ENCODE data around the gene CD81. TPM values are rescaled to one million over a fixed set of nuclear protein-coding genes. Genes with fewer than 3 reads are reported as not detected.

CD81 gene
- total RNA-seq, 4 donors from 2014 or later = 54.5 to 87.0 (median 66.8) TPM

- no peaks in the 10 kb centered on the region for H3K36me3 ChIP-seq
- H3K4me1 ChIP-seq = no peaks in the 10 kb centered on the region
- H3K27me3 ChIP-seq = no peaks in the 10 kb centered on the region
- ATAC-seq = no peak
- no peak overlapping the region for H3K4me3 ChIP-seq
- DNase-seq = no peak
- in situ Hi-C loops (cut with MboI; ENCODE audit: low sequenced_read_pairs in 4 of 4) (no loop called here), intact Hi-C loops (cut with DNase I; ENCODE audit: low total_unique reads) (no loop called here)
- H3K9me3 ChIP-seq = no peaks in the 10 kb centered on the region
- TF ChIP-seq POLR2A (IDR thresholded peaks at IDR 0.05) = no peak
- TF ChIP-seq, protein P1, sequence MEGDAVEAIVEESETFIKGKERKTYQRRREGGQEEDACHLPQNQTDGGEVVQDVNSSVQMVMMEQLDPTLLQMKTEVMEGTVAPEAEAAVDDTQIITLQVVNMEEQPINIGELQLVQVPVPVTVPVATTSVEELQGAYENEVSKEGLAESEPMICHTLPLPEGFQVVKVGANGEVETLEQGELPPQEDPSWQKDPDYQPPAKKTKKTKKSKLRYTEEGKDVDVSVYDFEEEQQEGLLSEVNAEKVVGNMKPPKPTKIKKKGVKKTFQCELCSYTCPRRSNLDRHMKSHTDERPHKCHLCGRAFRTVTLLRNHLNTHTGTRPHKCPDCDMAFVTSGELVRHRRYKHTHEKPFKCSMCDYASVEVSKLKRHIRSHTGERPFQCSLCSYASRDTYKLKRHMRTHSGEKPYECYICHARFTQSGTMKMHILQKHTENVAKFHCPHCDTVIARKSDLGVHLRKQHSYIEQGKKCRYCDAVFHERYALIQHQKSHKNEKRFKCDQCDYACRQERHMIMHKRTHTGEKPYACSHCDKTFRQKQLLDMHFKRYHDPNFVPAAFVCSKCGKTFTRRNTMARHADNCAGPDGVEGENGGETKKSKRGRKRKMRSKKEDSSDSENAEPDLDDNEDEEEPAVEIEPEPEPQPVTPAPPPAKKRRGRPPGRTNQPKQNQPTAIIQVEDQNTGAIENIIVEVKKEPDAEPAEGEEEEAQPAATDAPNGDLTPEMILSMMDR (IDR thresholded peaks at IDR 0.05 in 4 of 5, conservative IDR thresholded peaks at IDR 0.05 in 1 of 5) = no peak
- no peak overlapping the region for H3K27ac ChIP-seq
These were observed 29.7 kb upstream of the CD81 start for GRCh38 chr11:2347308-2347830.

- H3K27me3 ChIP-seq = no peaks in the 10 kb centered on the region
- H3K36me3 ChIP-seq = no peaks in the 10 kb centered on the region
- in situ Hi-C loops (cut with MboI; ENCODE audit: low sequenced_read_pairs in 4 of 4) = no loop called here
- H3K4me3 ChIP-seq = no peak overlapping the region
- no peaks in the 10 kb centered on the region for H3K4me1 ChIP-seq
- H3K27ac ChIP-seq = no peak overlapping the region
- no peak for DNase-seq
- intact Hi-C loops (cut with DNase I; ENCODE audit: low total_unique reads) = no loop called here
- no peak for TF ChIP-seq POLR2A (IDR thresholded peaks at IDR 0.05)
- TF ChIP-seq, protein P1 (IDR thresholded peaks at IDR 0.05 in 4 of 5, conservative IDR thresholded peaks at IDR 0.05 in 1 of 5) = no peak
- no peaks in the 10 kb centered on the region for H3K9me3 ChIP-seq
- no peak for ATAC-seq
These were observed 28.1 kb upstream of the CD81 start for GRCh38 chr11:2348986-2349385.

DNA sequence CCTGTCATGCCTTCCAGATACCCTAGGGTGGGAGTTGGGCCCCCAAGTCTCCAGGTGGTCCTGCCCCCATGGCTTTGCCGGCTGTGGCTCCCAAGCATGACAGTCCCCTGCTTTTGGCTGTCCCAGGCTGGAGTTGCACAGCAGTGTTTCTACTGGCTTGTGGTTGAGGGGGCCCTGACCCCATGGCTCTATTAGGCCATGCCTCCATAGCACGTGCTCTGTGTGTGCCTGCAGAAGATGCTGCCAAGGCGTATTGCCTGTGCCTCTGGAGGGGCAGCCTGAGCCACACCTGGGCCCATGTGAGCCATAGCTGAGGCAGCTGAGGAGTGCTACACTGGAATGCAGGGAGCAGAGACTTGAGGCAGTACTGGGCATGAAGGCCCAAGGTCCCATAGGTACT lies 25.4 kb upstream of the CD81 start:
- intact Hi-C loops (cut with DNase I; ENCODE audit: low total_unique reads) = no loop called here

DNA sequence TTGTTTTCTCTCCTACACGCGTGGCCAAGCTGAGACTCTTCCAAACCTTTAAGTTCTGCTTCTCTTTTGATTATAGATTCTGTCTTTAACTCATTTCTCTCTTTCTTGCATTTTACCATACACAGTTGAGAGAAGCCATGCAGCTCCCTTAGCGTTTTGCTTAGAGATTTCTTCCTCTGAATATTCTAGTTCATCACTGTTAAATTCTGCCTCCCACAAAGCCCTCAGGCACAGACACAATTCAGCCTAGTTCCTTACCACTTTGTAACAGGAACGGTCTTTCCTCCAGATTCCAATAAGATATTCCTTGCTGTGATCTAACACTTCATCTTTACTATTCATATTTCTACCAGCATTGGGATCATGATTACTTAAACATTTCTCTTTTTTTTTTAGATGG lies 24.7 kb upstream of the CD81 start:
- TF ChIP-seq, protein P1 (IDR thresholded peaks at IDR 0.05 in 4 of 5, conservative IDR thresholded peaks at IDR 0.05 in 1 of 5) = no peak
- TF ChIP-seq POLR2A (IDR thresholded peaks at IDR 0.05) = no peak
- DNase-seq (no peak), ATAC-seq (no peak)
- Histone ChIP-seq H3K9me3 (no peaks in the 10 kb centered on the region), H3K27ac (no peak overlapping the region), H3K27me3 (no peaks in the 10 kb centered on the region), H3K36me3 (no peaks in the 10 kb centered on the region), H3K4me1 (no peaks in the 10 kb centered on the region), H3K4me3 (no peak overlapping the region)
- intact Hi-C loops (cut with DNase I; ENCODE audit: low total_unique reads) (no loop called here), in situ Hi-C loops (cut with MboI; ENCODE audit: low sequenced_read_pairs in 4 of 4) (no loop called here)

More for the DNA sequence above, 25.4 kb upstream of the CD81 start:
- H3K4me3 ChIP-seq = no peak overlapping the region
- H3K27ac ChIP-seq = no peak overlapping the region
- ATAC-seq = no peak
- H3K4me1 ChIP-seq = no peaks in the 10 kb centered on the region
- no peak for TF ChIP-seq POLR2A (IDR thresholded peaks at IDR 0.05)
- TF ChIP-seq, protein P1 (IDR thresholded peaks at IDR 0.05 in 4 of 5, conservative IDR thresholded peaks at IDR 0.05 in 1 of 5) = no peak
- in situ Hi-C loops (cut with MboI; ENCODE audit: low sequenced_read_pairs in 4 of 4) = no loop called here
- no peaks in the 10 kb centered on the region for H3K9me3 ChIP-seq
- H3K27me3 ChIP-seq = no peaks in the 10 kb centered on the region
- no peaks in the 10 kb centered on the region for H3K36me3 ChIP-seq
- DNase-seq = no peak

Measured in gastrocnemius medialis (tissue), 4 donors.